GM12875 (cell line): ENCODE measurements around the gene ATP5PO.
"Not testable (repeated sequence)": the region's sequence is repeated elsewhere in the genome, so short reads cannot be mapped to it uniquely, and the experiment has no call there.

Experiments used
- H3K4me3 ChIP-seq: one replicate; pipeline ENCODE4 v1.5.1; 2011; ENCODE audit warnings: low read depth, low read length, control low read depth
- TF ChIP-seq, protein P1 (sequence below): IDR thresholded peaks from 2 replicates; pipeline ENCODE4 v1.5.1; 2011; ENCODE audit warnings: low read depth, mild to moderate bottlenecking, control low read depth, inconsistent platforms, low read length, moderate library complexity, borderline replicate concordance; ENCODE audit not compliant: insufficient read depth

Gene ATP5PO

DNA sequence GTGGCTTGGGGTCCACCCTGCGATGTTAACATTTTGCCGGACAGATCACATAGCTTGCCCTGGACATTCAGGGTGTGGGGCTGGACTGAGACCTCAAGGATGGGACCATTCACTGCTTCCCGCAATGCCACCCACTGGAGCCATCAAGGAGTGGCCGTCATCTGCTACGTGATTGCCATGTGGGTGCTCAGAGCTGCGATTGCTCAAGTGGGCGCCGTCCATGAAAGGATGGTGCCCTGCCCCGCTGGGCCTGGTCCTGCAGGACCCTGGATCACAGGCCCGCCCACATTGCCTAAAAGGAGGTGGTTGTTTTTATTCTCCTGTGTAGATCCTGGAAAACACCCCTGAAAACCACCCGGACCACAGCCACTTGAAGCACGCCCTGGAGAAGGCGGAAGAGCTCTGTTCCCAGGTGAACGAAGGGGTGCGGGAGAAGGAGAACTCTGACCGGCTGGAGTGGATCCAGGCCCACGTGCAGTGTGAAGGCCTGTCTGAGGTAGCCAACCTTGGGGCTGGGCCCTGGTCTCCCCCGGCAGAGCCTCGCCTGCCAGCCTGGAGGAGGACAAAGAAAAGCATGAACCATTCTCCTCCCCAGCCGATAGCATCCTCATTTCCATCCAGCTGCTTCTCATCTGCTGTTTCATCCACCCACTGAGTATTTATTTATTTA is 40.4 kb downstream of the ATP5PO start:
- TF ChIP-seq, protein P1, sequence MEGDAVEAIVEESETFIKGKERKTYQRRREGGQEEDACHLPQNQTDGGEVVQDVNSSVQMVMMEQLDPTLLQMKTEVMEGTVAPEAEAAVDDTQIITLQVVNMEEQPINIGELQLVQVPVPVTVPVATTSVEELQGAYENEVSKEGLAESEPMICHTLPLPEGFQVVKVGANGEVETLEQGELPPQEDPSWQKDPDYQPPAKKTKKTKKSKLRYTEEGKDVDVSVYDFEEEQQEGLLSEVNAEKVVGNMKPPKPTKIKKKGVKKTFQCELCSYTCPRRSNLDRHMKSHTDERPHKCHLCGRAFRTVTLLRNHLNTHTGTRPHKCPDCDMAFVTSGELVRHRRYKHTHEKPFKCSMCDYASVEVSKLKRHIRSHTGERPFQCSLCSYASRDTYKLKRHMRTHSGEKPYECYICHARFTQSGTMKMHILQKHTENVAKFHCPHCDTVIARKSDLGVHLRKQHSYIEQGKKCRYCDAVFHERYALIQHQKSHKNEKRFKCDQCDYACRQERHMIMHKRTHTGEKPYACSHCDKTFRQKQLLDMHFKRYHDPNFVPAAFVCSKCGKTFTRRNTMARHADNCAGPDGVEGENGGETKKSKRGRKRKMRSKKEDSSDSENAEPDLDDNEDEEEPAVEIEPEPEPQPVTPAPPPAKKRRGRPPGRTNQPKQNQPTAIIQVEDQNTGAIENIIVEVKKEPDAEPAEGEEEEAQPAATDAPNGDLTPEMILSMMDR, result no peak
- no peak overlapping the region for H3K4me3 ChIP-seq

GRCh38 chr21:33874161-33874560 is 41.4 kb downstream of the ATP5PO start:
- no peak overlapping the region for H3K4me3 ChIP-seq
- TF ChIP-seq, protein P1, result no peak

DNA sequence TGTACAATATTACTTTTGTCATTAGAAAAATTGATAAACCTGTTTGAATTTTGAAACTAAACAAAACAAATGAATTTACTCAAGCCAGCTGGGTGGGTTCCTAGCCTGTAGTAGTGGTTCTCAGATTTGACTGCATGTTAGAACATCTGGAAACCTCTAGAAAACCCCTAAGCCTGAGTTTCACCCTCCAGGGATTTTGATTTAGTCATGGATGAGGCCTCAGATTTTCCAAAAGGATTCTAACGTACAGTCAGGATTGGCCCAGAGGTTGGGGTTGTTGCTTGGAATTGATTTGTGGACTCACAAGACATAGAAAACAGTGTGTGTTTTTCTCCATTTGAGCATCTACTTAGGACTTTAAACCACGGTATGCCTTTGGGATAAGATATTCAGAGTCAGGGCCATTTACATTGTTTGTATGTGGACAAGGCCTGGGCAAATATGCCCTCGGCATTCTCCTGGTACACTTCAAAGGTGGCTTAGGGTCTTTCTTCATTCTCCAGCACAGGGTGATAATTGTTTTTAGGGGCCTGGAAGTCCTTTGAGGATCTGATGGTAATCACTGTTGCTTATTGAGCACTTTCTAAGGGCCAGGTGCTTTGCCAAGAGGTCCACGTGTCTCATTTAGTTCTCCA is 42.6 kb downstream of the ATP5PO start:
- TF ChIP-seq, protein P1, result no peak
- no peak overlapping the region for H3K4me3 ChIP-seq

DNA sequence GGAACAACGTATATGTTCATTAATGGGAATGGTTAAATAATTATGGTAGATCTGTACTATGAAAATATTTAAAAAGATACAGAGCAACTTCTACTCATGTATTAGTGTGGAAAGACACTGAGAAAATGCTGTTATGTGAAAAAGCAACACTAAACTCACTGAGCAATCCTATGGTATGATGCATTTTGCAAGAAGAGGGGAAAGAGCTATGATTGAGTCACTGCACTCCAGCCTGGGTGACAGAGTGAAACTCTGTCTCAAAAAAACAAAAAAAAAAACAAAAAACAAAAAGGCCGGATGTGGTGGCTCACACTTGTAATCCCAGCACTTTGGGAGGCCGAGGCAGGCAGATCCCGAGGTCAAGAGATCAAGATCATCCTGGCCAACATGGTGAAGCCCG is 44.4 kb downstream of the ATP5PO start:
- H3K4me3 ChIP-seq, result no peak overlapping the region
- TF ChIP-seq, protein P1, result no peak

- TF ChIP-seq, protein P1, result no peak
- no peak overlapping the region for H3K4me3 ChIP-seq
Measured at GRCh38 chr21:33870768-33871167, 44.8 kb downstream of the ATP5PO start.

DNA sequence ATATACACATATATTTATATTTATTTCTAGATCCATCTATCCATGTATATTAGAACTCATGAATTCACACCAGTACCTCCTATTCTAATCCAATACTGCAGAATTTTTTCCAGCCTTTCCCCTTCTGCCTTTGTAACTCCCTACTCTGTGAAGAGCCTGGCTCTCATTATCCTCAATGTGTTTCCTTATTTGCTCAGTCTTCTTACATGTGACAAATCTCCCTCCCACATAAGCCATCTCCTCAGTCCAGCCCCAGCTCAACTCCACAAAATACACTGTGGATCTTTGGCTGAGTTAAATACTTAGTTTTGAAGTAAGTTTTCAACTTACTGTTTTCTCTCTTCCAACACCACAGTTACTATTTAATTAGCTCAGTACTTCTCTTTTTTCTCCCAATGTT is 45.7 kb downstream of the ATP5PO start:
- TF ChIP-seq, protein P1, result no peak

GRCh38 chr21:33867868-33868267 is 47.7 kb downstream of the ATP5PO start:
- H3K4me3 ChIP-seq, result not testable (repeated sequence)

More for the DNA sequence above, 45.7 kb downstream of the ATP5PO start:
- H3K4me3 ChIP-seq, result no peak overlapping the region

DNA sequence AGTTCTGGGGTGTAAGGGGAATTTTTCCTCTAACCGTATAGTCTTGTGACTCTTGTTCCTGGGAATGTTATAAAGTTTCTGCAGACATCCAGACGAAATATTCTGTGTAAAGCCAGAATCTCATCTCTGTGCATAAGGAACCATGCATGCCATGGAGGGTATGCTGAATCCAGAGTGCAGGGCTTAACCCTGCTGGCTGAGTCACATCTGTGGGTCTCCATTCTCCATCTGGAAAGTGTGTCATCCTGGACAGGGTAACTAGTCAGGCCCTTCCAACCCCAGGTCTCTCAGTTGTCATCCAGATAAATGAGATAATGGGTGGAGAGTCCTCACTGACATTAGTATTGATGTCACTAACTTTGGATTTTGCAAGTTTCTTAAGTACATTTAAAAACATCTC is 48.8 kb downstream of the ATP5PO start:
- no peak overlapping the region for H3K4me3 ChIP-seq
- TF ChIP-seq, protein P1, result no peak
